BLaER1 (cell line): Measurements from ENCODE around the gene NEURL3.

Experiments used
- H3K27ac ChIP-seq: shearing (Covaris generic); formaldehyde crosslinking; 2 replicates; pipeline ENCODE4 v1.8.1; 2022
- H3K27me3 ChIP-seq: shearing (Covaris generic); formaldehyde crosslinking; 2 replicates; pipeline ENCODE4 v1.8.1; 2022
- H3K36me3 ChIP-seq: shearing (Covaris generic); formaldehyde crosslinking; 2 replicates; pipeline ENCODE4 v1.8.1; 2022
- H3K4me1 ChIP-seq: shearing (Covaris generic); formaldehyde crosslinking; 2 replicates; pipeline ENCODE4 v1.8.1; 2022
- H3K4me2 ChIP-seq: shearing (Covaris generic); formaldehyde crosslinking; 2 replicates; pipeline ENCODE4 v1.8.1; 2022
- H3K4me3 ChIP-seq: shearing (Covaris generic); formaldehyde crosslinking; 2 replicates; pipeline ENCODE4 v1.8.1; 2022
- H3K9ac ChIP-seq: shearing (Covaris generic); formaldehyde crosslinking; 2 replicates; pipeline ENCODE4 v1.8.1; 2022
- H3K9me3 ChIP-seq: shearing (Covaris generic); formaldehyde crosslinking; 2 replicates; pipeline ENCODE4 v1.8.1; 2022
- H4K20me1 ChIP-seq: shearing (Covaris generic); formaldehyde crosslinking; 2 replicates; pipeline ENCODE4 v1.8.1; 2022
- Cebpa-rat ChIP-seq: shearing (Covaris generic); IDR thresholded peaks from 2 replicates; pipeline ENCODE4 v1.8.1; 2022

Gene NEURL3

DNA sequence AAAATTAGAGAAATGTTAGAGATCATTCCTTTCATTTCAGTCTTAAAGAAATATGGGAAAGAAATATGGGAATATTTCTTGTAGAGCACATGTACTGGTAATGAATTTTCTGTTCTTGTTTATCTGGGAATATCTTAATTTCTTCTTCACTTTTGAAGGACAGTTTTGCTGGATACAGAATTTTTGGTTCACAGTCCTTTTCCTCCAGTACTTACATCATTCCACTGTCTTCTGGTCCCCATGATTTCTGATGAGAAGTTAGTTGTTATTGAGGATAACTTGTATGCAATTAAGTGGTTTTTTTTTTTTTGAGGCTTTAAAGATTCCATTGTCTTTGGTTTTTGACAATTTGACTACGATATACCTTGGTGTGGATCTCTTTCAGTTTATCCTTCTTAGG, 11.0 kb downstream of the NEURL3 start:
- no peaks in the 10 kb centered on the region for H4K20me1 ChIP-seq
- no peak overlapping the region for H3K4me2 ChIP-seq
- H3K4me1 ChIP-seq: peaks cover 11% of the 10 kb centered on the region; the same call in 1 of the 2 replicates
- no peak for TF ChIP-seq Cebpa-rat
- no peaks in the 10 kb centered on the region for H3K36me3 ChIP-seq
- H3K27ac ChIP-seq: no peak overlapping the region
- H3K27me3 ChIP-seq: no peaks in the 10 kb centered on the region
- no peak overlapping the region for H3K9ac ChIP-seq
- no peak overlapping the region for H3K4me3 ChIP-seq
- peaks cover 21% of the 10 kb centered on the region for H3K9me3 ChIP-seq

DNA sequence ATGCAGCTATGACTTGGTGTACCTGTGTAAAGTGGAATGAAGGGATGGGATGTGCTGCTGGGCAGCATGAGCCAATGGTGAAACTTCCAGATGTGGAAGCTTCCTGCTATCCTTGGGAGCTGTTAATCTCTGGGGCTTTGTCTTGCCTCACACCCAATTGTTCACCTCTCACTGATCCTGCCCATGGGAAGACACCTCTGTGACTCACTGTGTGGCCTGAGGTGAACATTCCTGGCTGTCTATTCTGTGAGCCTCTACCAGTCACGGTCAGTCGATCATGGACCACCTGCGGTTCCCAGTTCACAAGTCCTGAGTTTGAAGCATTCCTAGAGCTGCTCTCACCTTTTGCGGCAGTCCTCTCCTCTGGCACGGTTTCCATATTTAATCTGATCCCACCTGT, 12.1 kb downstream of the NEURL3 start:
- Histone ChIP-seq H3K27ac (no peak overlapping the region), H3K4me2 (no peak overlapping the region), H3K4me1 (peaks cover 8% of the 10 kb centered on the region; the same call in 1 of the 2 replicates), H3K4me3 (no peak overlapping the region), H3K27me3 (no peaks in the 10 kb centered on the region), H3K9ac (no peak overlapping the region), H4K20me1 (no peaks in the 10 kb centered on the region), H3K36me3 (no peaks in the 10 kb centered on the region), H3K9me3 (peaks cover 21% of the 10 kb centered on the region)
- TF ChIP-seq Cebpa-rat: no peak

DNA sequence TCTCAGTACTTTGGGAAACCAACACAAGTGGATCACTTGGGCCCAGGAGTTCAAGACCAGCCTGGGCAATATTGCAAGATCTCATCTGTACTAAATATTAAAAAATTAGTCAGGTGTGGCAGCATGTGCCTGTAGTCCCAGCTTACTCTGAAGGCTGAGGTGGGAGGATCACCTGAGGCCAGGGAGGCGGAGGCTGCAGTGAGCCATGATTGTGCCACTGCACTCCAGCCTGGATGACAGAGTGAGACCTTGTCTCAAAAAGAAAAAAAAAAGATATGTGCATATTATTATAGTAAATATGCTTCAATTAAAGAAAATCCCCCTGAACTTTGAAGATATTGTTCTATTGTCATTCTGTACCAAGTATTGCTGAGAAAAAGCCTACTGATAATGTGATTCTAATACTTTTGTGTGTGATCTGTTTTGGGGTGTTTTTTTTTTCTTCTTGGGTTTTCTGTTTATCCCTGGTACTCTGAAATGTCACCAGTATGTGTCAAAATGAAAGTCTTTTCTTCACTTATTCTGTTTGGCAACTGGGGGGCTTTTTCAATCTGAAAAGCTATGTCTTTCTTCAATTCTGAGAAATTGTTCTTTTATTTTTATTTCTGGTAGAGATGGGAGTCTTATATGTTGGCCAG, 13.2 kb downstream of the NEURL3 start:
- H3K36me3 ChIP-seq: no peaks in the 10 kb centered on the region
- H3K27me3 ChIP-seq: no peaks in the 10 kb centered on the region
- H3K4me1 ChIP-seq: no peaks in the 10 kb centered on the region
- no peak for TF ChIP-seq Cebpa-rat
- no peak overlapping the region for H3K9ac ChIP-seq
- H3K4me3 ChIP-seq: no peak overlapping the region
- H3K4me2 ChIP-seq: no peak overlapping the region
- H4K20me1 ChIP-seq: no peaks in the 10 kb centered on the region
- peaks cover 21% of the 10 kb centered on the region for H3K9me3 ChIP-seq
- H3K27ac ChIP-seq: no peak overlapping the region

DNA sequence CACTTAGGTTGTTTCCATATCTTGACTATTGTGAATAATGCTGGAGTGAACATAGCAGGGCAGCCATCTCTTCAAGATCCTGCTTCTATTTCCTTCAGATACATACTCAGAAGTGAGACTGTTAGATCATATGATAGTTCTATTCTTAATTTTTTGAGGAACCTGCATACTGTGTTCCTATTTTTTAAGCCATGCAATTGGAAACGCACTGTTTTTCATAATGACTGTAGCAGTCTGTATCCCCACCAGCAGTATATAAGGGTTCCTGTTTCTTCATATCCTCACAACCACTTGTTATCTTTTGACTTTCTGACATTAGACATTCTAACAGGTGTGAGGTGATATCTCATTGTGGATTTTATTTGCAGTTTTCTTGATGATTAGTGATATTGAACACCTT, 15.5 kb downstream of the NEURL3 start:
- peaks cover 16% of the 10 kb centered on the region for H3K4me1 ChIP-seq
- no peak overlapping the region for H3K4me3 ChIP-seq
- no peaks in the 10 kb centered on the region for H3K36me3 ChIP-seq
- H4K20me1 ChIP-seq: no peaks in the 10 kb centered on the region
- no peak overlapping the region for H3K9ac ChIP-seq
- no peak overlapping the region for H3K27ac ChIP-seq
- peaks cover 6% of the 10 kb centered on the region for H3K9me3 ChIP-seq
- H3K27me3 ChIP-seq: no peaks in the 10 kb centered on the region
- TF ChIP-seq Cebpa-rat: no peak
- no peak overlapping the region for H3K4me2 ChIP-seq

DNA sequence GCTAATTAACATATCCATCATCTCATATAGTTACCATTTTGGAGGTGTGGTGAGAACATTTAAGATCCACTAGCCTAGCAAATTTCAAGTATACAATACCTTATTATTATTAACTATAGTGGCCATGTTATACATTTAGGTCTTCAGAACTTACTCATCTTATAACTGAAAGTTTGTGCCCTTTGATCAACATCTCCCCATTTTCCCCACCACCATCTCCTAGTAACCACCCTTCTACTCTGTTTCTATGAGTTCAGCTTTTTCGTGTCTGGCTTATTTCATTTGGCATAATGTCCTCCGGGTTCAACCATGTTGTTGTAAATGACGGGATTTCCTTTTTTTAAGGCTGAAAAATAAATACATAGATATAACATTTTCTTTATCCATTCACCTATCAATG, 15.9 kb downstream of the NEURL3 start:
- no peak overlapping the region for H3K4me3 ChIP-seq
- peaks cover 16% of the 10 kb centered on the region for H3K4me1 ChIP-seq
- TF ChIP-seq Cebpa-rat: no peak
- no peaks in the 10 kb centered on the region for H3K36me3 ChIP-seq
- no peak overlapping the region for H3K4me2 ChIP-seq
- H3K9me3 ChIP-seq: peaks cover 2% of the 10 kb centered on the region
- H4K20me1 ChIP-seq: no peaks in the 10 kb centered on the region
- no peaks in the 10 kb centered on the region for H3K27me3 ChIP-seq
- H3K27ac ChIP-seq: no peak overlapping the region
- H3K9ac ChIP-seq: no peak overlapping the region

DNA sequence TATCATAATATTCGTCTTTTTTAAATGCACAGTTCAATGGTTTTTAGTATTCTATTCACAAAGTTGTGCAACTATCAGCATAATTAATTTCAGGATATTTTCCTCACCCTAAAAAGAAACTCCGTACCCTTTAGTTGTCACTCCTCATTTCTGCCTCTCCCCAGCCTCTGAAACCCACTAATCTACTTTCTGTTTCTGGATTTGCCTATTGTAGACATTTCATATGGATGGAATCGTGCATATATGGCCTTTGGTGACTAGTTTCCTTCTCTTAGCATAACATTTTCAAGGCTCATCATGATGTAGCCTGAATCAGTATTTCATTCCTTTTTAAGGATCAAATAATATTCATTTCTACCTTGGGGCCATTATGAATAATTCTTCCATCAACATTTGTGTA, 18.5 kb downstream of the NEURL3 start:
- H3K4me3 ChIP-seq: no peak overlapping the region
- H3K9ac ChIP-seq: no peak overlapping the region
- no peaks in the 10 kb centered on the region for H4K20me1 ChIP-seq
- peak overlapping the region; percentile 74 for H3K4me2 ChIP-seq
- no peaks in the 10 kb centered on the region for H3K36me3 ChIP-seq
- no peak overlapping the region for H3K27ac ChIP-seq
- H3K9me3 ChIP-seq: no peaks in the 10 kb centered on the region
- peaks cover 16% of the 10 kb centered on the region for H3K4me1 ChIP-seq
- no peaks in the 10 kb centered on the region for H3K27me3 ChIP-seq
- no peak for TF ChIP-seq Cebpa-rat

DNA sequence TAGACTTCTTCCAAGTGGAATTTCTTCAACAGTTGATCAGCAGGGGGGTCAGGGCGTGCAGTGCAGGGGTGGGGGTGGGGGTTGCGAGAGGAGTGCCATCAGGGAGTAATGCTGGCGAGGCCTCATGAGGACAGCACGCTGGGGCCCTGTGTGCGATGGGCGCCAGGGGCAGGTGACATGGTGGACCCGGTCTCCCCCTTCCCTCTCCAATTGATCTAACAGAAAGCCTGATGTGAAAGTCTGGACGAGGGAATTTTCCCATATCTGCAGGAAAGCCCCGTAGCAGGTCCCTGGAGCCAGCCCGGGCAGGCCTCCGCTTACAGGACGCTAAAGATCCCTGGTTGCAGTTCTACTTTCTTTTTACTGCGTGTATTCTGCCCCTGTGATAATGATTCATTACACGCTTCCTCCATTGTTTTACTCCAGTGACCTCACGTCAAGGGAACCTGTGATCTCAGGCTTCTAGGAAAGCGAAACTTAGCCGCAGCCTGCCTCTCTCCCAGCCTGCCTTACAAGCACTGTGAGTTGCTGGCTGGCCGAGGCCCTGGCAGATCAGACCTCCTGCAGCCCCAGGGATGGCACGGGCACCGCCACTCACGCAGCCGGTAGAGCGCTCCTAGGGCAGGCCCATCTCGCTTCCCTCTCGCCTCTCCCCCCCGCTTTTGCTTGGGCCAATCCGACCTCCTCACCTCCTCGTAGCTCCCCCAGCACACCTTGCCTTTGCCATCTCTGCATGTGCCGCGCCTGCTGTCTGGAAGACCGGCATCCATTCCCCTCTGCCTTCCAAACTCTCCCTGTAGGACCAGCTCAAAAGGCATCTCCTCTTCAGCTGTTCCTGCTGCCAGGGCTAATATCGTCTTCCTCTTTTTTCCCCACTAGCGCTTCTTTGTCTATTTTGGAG, 19.2 kb downstream of the NEURL3 start:
- Histone ChIP-seq H3K4me3 (peak overlapping the region; percentile 58), H3K27me3 (no peaks in the 10 kb centered on the region), H4K20me1 (no peaks in the 10 kb centered on the region), H3K9me3 (no peaks in the 10 kb centered on the region), H3K4me1 (peaks cover 16% of the 10 kb centered on the region), H3K9ac (peak overlapping the region; percentile 58), H3K27ac (peak overlapping the region; percentile 62), H3K4me2 (peak overlapping the region; percentile 74), H3K36me3 (no peaks in the 10 kb centered on the region)
- no peak for TF ChIP-seq Cebpa-rat

DNA sequence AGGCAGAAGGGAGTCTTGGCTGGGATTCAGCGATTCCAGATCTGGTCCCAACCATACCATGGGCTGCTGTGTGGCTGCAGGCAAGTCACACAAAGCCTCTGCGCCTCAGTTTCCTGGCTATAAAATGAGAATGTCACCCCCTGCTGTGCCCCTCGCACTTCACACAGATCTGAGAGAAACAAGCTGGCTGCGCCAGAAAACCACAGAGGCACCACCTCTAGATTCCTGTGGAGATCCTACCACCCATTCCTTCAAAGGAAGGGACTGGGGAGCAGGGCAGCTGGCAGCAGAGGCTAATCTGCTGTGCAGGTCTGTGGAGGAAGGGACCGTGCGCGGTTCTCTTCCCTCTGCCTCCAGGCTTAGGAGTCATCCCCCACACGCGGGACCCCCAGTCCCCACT, 19.8 kb downstream of the NEURL3 start:
- H3K4me2 ChIP-seq: peak overlapping the region; percentile 74
- H3K9me3 ChIP-seq: peaks cover 5% of the 10 kb centered on the region; the same call in 1 of the 2 replicates
- no peak overlapping the region for H3K9ac ChIP-seq
- H3K36me3 ChIP-seq: no peaks in the 10 kb centered on the region
- H3K4me1 ChIP-seq: peaks cover 16% of the 10 kb centered on the region
- H3K27ac ChIP-seq: no peak overlapping the region
- no peaks in the 10 kb centered on the region for H4K20me1 ChIP-seq
- no peaks in the 10 kb centered on the region for H3K27me3 ChIP-seq
- no peak for TF ChIP-seq Cebpa-rat
- no peak overlapping the region for H3K4me3 ChIP-seq

DNA sequence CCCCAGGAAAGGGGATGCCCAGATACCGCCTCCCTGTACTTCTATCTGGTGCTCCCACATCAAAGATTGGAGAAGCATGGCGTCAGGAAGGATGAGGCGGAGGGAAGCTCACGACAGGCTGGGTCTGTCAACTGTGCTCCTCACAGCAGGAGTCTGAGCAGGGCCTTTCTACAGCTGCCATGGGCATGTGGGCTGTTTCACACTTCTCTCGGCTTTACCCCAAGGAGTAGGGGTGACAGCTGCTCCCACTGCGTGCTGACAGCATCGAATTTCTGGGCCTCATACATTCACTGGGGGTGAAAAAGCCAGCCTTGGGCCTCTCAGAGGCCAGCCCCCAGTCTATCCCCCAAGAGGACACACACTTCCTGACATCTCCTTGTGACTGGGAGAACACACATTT, 21.1 kb downstream of the NEURL3 start:
- Histone ChIP-seq H3K9me3 (peaks cover 7% of the 10 kb centered on the region; the same call in 1 of the 2 replicates), H3K27me3 (no peaks in the 10 kb centered on the region), H4K20me1 (no peaks in the 10 kb centered on the region), H3K27ac (no peak overlapping the region), H3K9ac (no peak overlapping the region), H3K4me3 (no peak overlapping the region), H3K4me1 (peaks cover 16% of the 10 kb centered on the region), H3K36me3 (no peaks in the 10 kb centered on the region), H3K4me2 (no peak overlapping the region)
- no peak for TF ChIP-seq Cebpa-rat

DNA sequence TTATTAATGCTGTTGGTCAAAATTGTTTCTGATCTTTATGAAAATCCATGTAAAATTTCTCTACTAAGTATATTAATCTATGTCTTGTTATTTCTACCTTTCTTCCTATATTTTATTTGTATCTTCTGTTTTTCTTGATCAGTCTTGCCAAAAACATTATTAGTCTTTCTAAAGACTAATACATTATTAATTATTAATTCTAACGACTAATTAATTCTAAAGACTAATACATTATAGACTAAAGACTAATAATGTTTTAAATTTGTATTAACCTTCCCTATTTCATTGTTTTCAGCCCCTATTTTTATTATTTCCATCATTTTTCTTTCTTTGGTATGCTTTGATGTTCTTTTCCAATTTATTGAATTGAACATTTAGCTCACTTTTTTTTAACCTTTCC, 27.7 kb downstream of the NEURL3 start:
- Histone ChIP-seq H4K20me1 (no peaks in the 10 kb centered on the region), H3K36me3 (no peaks in the 10 kb centered on the region), H3K27ac (no peak overlapping the region), H3K4me3 (no peak overlapping the region), H3K9ac (no peak overlapping the region), H3K4me1 (no peaks in the 10 kb centered on the region), H3K4me2 (no peak overlapping the region), H3K27me3 (no peaks in the 10 kb centered on the region), H3K9me3 (peaks cover 7% of the 10 kb centered on the region; the same call in 1 of the 2 replicates)
- TF ChIP-seq Cebpa-rat: no peak
